SJSA1 (cell line): ENCODE measurements around the gene AGBL4. TPM values are rescaled to one million over a fixed set of nuclear protein-coding genes. Genes with fewer than 3 reads are reported as not detected.

ENCODE experiments used
- DNase-seq, 2 experiments: peaks; one replicate each; pipeline ENCODE4 v3.0.0-alpha.2; 2015 to 2020; ENCODE audit warnings: low spot score in 2 of 2, low read depth in 1 of 2
- H3K27ac ChIP-seq: fragments of 250-450 bp; sonication (Bioruptor Pico); 2 replicates; pipeline ENCODE4 v1.5.1; 2020; ENCODE audit warnings: mild to moderate bottlenecking, moderate library complexity
- H3K27me3 ChIP-seq: fragments of 250-450 bp; sonication (Bioruptor Pico); replicated peaks from 2 replicates; pipeline ENCODE4 v1.5.1; 2020; ENCODE audit warnings: mild to moderate bottlenecking, moderate library complexity
- H3K36me3 ChIP-seq: fragments of 250-450 bp; sonication (Bioruptor Pico); 2 replicates; pipeline ENCODE4 v1.5.1; 2020; ENCODE audit warnings: mild to moderate bottlenecking
- H3K4me1 ChIP-seq: fragments of 250-450 bp; sonication (Bioruptor Pico); replicated peaks from 2 replicates; pipeline ENCODE4 v1.6.1; 2021; ENCODE audit warnings: mild to moderate bottlenecking
- H3K4me3 ChIP-seq: fragments of 250-450 bp; sonication (Bioruptor Pico); 2 replicates; pipeline ENCODE4 v1.5.1; 2020; ENCODE audit warnings: mild to moderate bottlenecking
- H3K9me3 ChIP-seq: fragments of 250-450 bp; sonication (Bioruptor Pico); replicated peaks from 2 replicates; pipeline ENCODE4 v1.5.1; 2020; ENCODE audit warnings: mild to moderate bottlenecking
- total RNA-seq: library from RNA; depleted of rRNA; stranded (reverse); fragments of >200 nt; shearing (Covaris generic); gene quantifications from 2 replicates; pipeline ENCODE4 v1.2.3, GENCODE V29; 2014

AGBL4 gene
- total RNA-seq, 1 experiment from 2014 or later = not detected

DNA sequence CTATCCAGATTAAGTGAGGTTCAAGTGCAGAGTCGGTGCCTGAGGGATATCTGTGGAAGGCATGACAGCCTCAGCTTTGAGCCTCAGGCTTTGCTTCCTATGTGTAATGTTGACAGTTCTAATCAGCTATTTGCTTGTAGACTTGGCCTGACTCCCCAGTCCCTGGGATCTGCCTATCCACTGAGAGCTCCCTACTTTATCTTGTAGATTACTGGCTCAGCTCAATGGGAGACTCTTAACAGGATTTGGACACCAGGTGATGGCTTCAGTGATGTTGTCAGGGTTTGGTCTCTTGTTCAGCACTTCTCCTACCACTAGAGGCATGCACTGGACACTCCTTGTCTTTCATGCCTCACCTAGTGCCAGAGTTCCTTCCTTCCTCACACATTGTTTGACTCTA lies 1120.5 kb downstream of the AGBL4 start:
- no peak for DNase-seq
- H3K9me3 ChIP-seq = no peaks in the 10 kb centered on the region
- H3K36me3 ChIP-seq = no peaks in the 10 kb centered on the region
- no peaks in the 10 kb centered on the region for H3K27me3 ChIP-seq
- H3K4me1 ChIP-seq = no peaks in the 10 kb centered on the region
- no peak overlapping the region for H3K4me3 ChIP-seq
- H3K27ac ChIP-seq = no peak overlapping the region

DNA sequence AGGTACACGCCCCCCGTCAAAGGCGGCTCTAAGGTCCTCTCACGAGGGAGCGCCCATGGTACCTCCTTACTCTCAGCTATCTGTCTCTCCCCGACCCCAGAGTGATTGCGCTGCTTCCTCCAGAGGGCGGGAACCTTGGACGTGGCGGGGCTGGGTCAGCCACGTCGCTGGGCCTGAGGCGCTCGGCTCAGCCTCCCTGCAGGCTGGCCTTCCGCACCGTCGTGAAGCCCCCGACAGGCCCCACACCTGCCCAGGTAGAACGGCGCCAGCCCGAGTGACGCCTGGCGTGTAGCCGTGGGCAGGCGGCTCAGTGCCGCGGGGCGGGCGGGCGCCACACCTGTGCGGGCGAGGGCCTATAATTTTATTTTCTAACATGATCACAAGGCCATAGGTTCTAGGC lies 1124.9 kb downstream of the AGBL4 start:
- DNase-seq = no peak
- Histone ChIP-seq H3K4me1 (no peaks in the 10 kb centered on the region), H3K36me3 (no peaks in the 10 kb centered on the region), H3K27me3 (no peaks in the 10 kb centered on the region), H3K9me3 (no peaks in the 10 kb centered on the region), H3K4me3 (no peak overlapping the region), H3K27ac (no peak overlapping the region)

- no peaks in the 10 kb centered on the region for H3K4me1 ChIP-seq
- no peaks in the 10 kb centered on the region for H3K9me3 ChIP-seq
- no peak for DNase-seq
- no peak overlapping the region for H3K4me3 ChIP-seq
- no peaks in the 10 kb centered on the region for H3K27me3 ChIP-seq
- H3K27ac ChIP-seq = no peak overlapping the region
- H3K36me3 ChIP-seq = no peaks in the 10 kb centered on the region
Observed at GRCh38 chr1:48889615-48890014, 1134.1 kb downstream of the AGBL4 start.

GRCh38 chr1:48889082-48889481 lies 1134.7 kb downstream of the AGBL4 start:
- no peaks in the 10 kb centered on the region for H3K27me3 ChIP-seq
- H3K36me3 ChIP-seq = no peaks in the 10 kb centered on the region
- no peak overlapping the region for H3K4me3 ChIP-seq
- no peak for DNase-seq
- H3K27ac ChIP-seq = no peak overlapping the region
- H3K4me1 ChIP-seq = no peaks in the 10 kb centered on the region
- H3K9me3 ChIP-seq = no peaks in the 10 kb centered on the region

DNA sequence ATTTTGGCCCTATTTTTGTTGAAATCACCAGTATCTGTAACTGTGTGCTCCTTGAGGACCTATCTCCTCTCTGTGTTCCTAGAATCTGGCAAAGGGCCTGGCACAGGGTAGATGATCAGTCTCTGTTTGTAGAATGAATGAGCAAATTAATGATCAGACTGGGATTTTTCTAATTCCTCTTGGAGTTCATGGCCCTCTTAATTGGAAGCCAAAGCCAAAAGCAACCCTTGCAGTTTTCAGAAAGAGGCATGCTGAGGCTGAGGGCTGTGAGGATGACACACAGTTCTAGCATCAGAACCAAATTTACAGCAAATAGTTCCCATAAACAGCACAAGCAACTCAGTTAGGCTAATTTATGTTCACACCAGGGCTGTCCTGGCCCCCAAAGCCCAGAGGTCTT lies 1136.0 kb downstream of the AGBL4 start:
- Histone ChIP-seq H3K36me3 (no peaks in the 10 kb centered on the region), H3K27ac (no peak overlapping the region), H3K4me3 (no peak overlapping the region), H3K9me3 (no peaks in the 10 kb centered on the region), H3K4me1 (no peaks in the 10 kb centered on the region), H3K27me3 (no peaks in the 10 kb centered on the region)
- DNase-seq = no peak

- Histone ChIP-seq H3K9me3 (no peaks in the 10 kb centered on the region), H3K4me1 (0 out of 2 replicates have a peak, but pooled peaks cover 4% of the 10 kb centered on the region), H3K4me3 (no peak overlapping the region), H3K36me3 (no peaks in the 10 kb centered on the region), H3K27ac (no peak overlapping the region), H3K27me3 (no peaks in the 10 kb centered on the region)
- DNase-seq = no peak
Observed at GRCh38 chr1:48882020-48882419, 1141.7 kb downstream of the AGBL4 start.

- no peaks in the 10 kb centered on the region for H3K36me3 ChIP-seq
- H3K4me1 ChIP-seq = 0 out of 2 replicates have a peak, but pooled peaks cover 4% of the 10 kb centered on the region
- peak in 1 of 2 experiments; percentile 18 for DNase-seq
- H3K4me3 ChIP-seq = no peak overlapping the region
- H3K27me3 ChIP-seq = no peaks in the 10 kb centered on the region
- H3K9me3 ChIP-seq = no peaks in the 10 kb centered on the region
- no peak overlapping the region for H3K27ac ChIP-seq
Observed at GRCh38 chr1:48878191-48878940, 1145.4 kb downstream of the AGBL4 start.

DNA sequence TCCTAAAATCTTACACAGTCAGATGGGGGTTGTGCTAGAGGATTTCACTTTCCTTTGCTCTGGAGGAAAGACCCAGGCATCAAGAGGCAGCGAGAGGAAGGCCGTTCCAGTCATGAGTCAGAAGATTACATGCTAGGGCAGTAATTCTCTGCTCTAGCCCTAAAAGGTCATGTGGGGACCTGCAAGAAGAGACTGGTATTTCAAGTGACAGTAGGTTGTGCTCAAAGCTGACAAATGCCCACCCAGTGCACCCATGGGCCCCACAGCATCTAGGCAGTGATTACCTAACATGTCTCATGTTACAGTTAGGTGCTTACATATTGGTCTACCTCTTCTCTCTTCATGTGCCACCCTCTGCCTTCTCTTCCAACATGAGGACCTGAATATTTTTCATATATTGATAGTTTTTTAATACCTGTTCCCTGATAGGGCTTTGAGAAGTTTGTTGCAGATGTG lies 1147.4 kb downstream of the AGBL4 start:
- H3K4me1 ChIP-seq = 0 out of 2 replicates have a peak, but pooled peaks cover 4% of the 10 kb centered on the region
- no peak overlapping the region for H3K27ac ChIP-seq
- no peaks in the 10 kb centered on the region for H3K9me3 ChIP-seq
- H3K4me3 ChIP-seq = no peak overlapping the region
- H3K27me3 ChIP-seq = no peaks in the 10 kb centered on the region
- DNase-seq = no peak
- no peaks in the 10 kb centered on the region for H3K36me3 ChIP-seq

- Histone ChIP-seq H3K27ac (no peak overlapping the region), H3K4me1 (0 out of 2 replicates have a peak, but pooled peaks cover 4% of the 10 kb centered on the region), H3K9me3 (no peaks in the 10 kb centered on the region), H3K4me3 (no peak overlapping the region), H3K36me3 (no peaks in the 10 kb centered on the region), H3K27me3 (no peaks in the 10 kb centered on the region)
- DNase-seq = no peak
Observed at GRCh38 chr1:48875552-48876329, 1148.0 kb downstream of the AGBL4 start.

DNA sequence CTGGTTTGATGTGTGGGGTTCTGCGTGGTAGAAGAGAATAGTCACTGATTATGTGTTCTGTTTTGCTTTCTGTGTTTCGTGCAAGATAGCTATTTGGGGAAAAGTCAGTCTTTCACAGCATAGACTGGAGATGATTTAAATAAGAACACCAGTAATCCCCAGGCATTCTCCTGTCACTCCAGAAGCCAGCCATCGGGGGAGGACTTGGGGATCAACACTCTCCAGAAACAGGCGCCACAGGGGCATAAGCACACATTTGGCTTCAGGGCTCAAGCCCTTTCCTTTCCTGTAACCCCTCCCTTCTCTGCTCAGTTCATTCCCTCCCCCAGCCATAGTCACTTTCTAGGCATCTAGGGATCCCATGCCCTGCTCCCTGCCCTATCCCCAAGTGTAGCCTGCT lies 1149.8 kb downstream of the AGBL4 start:
- Histone ChIP-seq H3K4me3 (no peak overlapping the region), H3K27me3 (no peaks in the 10 kb centered on the region), H3K27ac (no peak overlapping the region), H3K36me3 (no peaks in the 10 kb centered on the region), H3K4me1 (0 out of 2 replicates have a peak, but pooled peaks cover 4% of the 10 kb centered on the region), H3K9me3 (no peaks in the 10 kb centered on the region)
- no peak for DNase-seq

- no peak overlapping the region for H3K4me3 ChIP-seq
- DNase-seq = no peak
- H3K4me1 ChIP-seq = no peaks in the 10 kb centered on the region
- H3K36me3 ChIP-seq = no peaks in the 10 kb centered on the region
- H3K27ac ChIP-seq = no peak overlapping the region
- no peaks in the 10 kb centered on the region for H3K27me3 ChIP-seq
- H3K9me3 ChIP-seq = no peaks in the 10 kb centered on the region
Observed at GRCh38 chr1:48870596-48870995, 1153.2 kb downstream of the AGBL4 start.

- DNase-seq = no peak
- Histone ChIP-seq H3K27ac (no peak overlapping the region), H3K4me3 (no peak overlapping the region), H3K27me3 (no peaks in the 10 kb centered on the region), H3K9me3 (no peaks in the 10 kb centered on the region), H3K4me1 (no peaks in the 10 kb centered on the region), H3K36me3 (no peaks in the 10 kb centered on the region)
Observed at GRCh38 chr1:48869116-48869893, 1154.4 kb downstream of the AGBL4 start.

DNA sequence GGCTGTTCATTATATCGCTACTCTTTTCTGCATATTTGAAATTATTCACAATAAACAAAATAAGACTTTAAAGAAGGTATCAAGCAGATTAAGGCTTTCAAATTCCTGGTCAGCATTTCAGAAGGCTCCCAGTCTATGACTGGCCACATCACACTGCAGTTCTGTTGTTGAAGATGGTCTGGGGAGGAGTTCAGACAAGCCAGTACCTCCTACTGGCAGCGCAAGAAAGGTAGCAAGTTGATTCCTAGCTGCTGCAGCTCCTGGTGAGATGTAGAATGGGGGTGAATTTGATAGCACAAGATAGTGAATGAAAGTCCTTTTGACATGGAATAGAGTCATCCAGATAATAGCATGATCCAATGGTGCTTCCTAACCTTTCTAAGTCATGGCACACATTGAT lies 1158.8 kb downstream of the AGBL4 start:
- no peaks in the 10 kb centered on the region for H3K4me1 ChIP-seq
- H3K4me3 ChIP-seq = no peak overlapping the region
- no peaks in the 10 kb centered on the region for H3K36me3 ChIP-seq
- H3K9me3 ChIP-seq = peaks cover 3% of the 10 kb centered on the region
- no peak overlapping the region for H3K27ac ChIP-seq
- H3K27me3 ChIP-seq = no peaks in the 10 kb centered on the region
- DNase-seq = no peak
